Stromal cell of bone marrow (primary cell): ENCODE results near the gene DGKQ.
"Not testable (repeated sequence)": the region's sequence is repeated elsewhere in the genome, so short reads cannot be mapped to it uniquely, and the experiment has no call there.

Experiments
- DNase-seq: peaks from one replicate; pipeline ENCODE4 v3.0.0-alpha.2; 2012; ENCODE audit warnings: low read depth

DGKQ gene

DNA sequence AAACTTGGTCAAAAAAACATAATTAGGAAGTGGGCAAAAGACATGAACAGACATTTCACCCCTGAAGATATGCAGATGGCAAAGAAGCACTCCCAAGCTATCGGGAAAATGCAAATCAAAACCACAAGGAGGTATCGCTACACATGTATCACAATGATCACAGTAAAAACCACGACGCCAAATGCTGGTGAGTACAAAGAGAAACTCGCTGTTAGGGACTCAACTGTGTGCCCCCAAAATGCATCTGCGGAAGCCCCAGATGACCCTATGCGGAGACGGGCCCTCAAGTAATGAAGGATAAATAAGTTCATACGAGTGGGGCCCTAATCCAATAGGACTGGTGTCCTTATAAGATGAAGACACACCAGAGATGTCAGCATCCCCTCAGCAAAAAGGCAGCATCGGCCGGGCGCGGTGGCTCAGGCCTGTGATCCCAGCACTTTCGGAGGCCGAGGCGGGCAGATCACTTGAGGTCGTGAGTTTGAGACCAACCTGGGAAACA, 51.5 kb downstream of the DGKQ start:
- no peak for DNase-seq

DNA sequence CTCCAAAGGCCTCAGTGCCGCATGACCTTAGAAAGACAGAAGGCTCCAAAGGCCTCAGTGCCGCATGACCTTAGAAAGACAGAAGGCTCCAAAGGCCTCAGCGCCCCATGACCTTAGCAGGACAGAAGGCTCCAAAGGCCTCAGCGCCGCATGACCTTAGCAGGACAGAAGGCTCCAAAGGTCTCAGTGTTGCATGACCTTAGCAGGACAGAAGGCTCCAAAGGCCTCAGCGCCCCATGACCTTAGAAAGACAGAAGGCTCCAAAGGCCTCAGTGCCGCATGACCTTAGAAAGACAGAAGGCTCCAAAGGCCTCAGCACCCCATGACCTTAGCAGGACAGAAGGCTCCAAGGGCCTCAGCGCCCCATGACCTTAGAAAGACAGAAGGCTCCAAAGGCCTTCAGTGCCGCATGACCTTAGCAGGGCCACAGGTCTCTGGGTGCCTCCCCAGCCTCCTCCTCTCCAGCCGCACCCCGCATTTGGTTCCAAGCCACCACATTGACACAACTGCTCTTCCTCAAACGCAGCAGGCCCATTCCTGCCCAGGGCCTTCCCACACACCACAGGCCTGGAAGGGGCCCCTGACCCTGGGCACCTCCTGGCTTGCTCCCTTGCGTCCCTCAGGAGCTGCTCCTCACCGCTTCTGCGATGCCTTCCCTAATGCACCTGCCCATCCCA, 54.2 kb downstream of the DGKQ start:
- not testable (repeated sequence) for DNase-seq

DNA sequence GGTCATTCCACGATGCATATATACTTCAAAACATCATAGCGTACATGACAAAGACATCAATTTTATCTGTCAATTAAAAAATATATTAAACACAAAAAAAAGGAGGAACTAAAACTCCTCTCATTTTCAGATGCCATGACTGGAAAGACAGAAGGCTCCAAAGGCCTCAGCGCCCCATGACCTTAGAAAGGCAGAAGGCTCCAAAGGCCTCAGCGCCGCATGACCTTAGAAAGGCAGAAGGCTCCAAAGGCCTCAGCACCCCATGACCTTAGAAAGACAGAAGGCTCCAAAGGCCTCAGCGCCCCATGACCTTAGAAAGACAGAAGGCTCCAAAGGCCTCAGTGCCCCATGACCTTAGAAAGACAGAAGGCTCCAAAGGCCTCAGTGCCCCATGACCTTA, 54.8 kb downstream of the DGKQ start:
- not testable (repeated sequence) for DNase-seq

DNA sequence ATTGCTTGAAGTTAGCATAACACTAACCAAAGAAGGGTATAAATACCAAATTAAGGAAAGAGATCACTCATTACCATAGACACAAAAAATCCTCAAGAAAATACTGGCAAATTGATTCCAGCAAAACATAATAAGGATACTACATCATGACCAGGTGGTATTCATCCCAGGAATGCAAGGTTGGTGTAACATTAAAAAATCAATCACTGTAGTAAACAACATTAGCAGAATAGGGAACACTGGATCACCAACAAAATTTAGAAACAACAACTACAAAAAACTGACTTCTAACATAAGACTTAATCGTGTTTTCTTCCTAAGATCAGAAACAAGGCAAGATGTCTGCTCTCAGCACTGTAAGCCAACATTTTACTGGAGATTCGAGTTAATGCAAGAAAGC, 55.4 kb downstream of the DGKQ start:
- no peak for DNase-seq

DNA sequence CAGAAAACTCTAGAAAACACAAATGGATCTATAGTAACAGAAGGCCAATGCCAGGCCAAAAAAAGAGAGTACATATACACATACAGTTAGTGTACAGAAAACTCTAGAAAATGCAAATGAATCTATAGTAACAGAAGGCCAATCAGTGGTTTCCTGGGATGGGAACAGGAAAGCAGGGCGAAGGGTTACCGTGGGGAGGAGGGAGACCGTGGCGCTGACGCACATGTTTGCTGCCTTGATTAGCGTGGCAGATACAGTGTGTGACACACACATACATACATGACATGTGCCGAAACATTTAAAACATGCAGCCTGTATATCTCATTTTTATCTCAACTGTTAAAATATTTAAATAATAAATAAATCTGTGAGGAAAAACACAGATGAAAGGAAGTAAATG, 55.9 kb downstream of the DGKQ start:
- DNase-seq = no peak

DNA sequence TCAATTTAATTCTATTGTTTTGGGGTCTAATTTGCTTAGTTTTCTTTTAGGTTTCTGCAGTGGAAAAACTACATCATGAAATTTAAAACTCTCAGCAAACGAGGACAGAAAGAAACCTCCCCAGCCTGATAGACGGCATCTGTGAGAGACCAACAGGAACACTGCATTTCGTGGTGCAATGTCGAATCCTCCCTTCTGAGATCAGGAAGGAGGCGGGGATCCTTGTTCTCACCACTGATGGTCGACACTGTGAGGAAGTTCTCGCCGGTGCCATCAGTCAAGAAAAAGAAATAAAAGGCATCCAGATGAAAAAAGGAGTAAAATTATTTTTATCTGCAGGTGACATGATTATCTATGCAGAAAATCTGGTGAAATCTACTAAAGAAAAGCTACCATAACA, 57.8 kb downstream of the DGKQ start:
- no peak for DNase-seq

DNA sequence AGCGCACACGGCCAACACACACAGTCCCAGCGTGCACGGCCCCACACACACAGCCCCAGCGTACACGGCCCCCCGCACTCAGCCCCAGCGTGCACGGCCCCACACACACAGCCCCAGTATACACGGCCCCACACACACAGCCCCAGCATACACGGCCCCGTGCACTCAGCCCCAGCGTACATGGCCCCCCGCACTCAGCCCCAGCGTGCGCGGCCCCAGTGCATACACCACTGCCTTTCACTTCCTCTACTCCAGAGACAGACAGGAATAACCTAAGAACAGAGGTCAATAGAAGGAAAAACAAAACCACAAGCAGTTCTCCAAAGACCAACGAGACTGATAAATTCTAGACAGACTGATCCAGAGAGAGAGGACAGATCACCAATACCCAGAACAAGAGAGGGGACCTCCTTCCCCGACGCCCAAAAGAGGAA, 58.3 kb downstream of the DGKQ start:
- DNase-seq = no peak

DNA sequence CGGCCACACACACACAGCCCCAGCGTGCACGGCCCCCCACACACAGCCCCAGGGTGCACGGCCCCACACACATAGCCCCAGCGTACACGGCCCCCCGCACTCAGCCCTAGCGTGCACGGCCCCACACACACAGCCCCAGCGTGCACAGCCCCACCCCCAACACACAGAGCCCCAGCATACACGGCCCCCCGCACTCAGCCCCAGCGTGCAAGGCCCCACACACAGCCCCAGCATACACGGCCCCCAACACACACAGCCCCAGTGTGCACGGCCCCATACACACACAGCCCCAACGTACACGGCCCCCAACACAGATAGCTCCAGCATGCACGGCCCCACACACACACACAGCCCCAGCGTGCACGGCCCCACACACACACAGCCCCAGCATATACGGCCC, 58.8 kb downstream of the DGKQ start:
- no peak for DNase-seq

DNA sequence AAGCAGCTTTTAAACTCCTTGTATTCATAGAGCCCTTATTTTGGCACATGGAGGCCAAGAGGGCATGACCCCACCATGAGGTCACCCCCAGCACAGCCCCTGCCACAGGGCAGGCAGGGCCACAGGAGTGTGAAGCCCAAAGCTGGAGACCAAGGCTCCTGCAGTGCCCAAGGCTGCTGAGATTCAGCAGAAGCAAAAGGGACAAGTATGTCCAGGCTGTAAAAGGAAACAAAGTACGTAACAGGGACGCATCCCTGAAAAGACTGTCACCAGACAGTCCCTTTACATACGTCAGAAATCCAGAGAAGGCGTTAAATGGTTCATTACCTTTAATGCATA, 60.1 kb downstream of the DGKQ start:
- no peak for DNase-seq

DNA sequence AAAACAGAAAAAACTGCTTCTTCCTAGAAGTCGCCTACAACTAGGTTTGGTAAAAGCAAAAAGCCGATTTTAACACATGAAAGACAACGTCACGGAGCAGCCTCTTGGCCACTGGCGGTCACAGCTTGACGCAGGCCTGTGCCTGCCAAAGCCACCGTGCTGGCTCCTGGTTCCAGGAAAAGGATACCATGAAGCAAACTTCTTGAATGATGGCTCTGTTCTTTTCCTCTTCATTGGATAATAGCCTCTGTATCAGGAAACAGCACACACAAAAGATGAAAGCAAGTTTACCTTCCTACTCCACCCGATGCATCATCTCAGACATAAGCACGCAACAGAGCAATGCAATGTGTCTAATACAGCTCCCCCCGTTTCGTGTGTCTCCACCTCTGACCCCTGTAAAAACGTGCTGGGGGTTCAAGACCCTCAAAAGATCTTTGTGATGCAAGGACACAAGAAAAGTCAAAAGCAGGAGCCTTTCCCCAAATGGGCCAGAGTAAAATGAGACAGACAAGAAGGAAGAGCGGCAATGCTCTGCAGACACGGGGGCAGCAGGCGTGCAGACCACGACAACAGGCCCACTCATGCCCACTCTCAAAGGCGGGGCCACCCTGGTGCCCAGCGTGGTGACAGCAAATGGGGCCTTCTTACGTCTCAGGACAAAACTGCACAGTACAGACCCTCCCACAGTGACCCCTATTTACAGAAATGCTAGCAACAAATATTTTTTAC, 60.7 kb downstream of the DGKQ start:
- no peak for DNase-seq

DNA sequence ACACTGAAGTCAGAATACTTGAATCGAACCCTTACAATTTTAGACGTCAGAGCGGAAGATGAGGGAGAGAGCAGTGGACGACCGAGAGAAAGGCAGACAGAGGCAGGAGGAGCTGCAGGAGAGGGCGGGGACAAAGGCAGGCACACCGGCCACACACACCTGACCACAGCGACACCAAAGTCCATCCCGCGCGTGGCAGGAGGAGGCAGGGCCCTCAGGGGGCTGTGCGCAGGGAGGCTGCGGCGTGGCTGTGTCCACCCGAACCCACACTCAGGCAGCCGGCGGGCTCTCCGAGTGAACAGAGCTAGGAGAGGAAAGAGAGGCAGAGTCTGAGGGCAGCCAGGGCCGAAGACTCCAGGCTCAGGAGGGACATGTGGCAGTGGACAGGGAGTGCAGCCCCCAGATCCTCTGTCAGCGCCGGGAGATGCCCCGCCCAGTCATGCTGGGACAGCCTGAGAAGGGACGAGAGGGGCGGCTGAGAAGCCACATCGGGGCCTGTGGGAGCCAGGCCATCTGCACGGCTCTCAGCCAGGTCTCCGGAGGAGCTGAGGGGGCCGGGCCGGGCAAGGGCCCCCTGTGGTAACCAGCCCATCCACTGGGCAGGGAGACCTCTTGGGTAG, 61.4 kb downstream of the DGKQ start:
- DNase-seq = no peak

DNA sequence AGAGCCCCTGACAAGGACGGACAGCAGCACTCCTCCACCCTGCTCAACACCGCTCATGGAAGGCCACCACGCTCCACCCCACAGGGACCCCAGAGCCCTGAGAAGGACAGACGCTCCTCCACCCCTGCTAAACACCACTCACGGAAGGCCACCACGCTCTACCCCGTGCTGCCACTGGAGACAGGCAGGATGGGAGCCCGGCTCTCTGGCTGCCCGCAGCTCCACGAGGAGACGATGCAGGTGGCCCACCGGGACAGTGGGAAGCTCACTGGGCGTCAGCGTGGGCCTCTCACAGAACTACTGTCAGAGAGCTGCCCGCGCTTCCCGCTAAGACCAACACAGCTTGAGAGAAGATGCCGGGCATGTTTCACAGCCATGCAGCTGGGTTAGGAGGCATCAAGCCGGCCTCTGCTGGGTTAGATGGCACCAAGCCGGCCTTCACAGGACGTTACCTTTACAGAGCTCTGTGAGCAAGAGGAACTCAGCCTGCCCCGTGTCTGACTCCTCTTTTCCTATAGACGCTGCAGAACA, 62.1 kb downstream of the DGKQ start:
- DNase-seq = no peak

DNA sequence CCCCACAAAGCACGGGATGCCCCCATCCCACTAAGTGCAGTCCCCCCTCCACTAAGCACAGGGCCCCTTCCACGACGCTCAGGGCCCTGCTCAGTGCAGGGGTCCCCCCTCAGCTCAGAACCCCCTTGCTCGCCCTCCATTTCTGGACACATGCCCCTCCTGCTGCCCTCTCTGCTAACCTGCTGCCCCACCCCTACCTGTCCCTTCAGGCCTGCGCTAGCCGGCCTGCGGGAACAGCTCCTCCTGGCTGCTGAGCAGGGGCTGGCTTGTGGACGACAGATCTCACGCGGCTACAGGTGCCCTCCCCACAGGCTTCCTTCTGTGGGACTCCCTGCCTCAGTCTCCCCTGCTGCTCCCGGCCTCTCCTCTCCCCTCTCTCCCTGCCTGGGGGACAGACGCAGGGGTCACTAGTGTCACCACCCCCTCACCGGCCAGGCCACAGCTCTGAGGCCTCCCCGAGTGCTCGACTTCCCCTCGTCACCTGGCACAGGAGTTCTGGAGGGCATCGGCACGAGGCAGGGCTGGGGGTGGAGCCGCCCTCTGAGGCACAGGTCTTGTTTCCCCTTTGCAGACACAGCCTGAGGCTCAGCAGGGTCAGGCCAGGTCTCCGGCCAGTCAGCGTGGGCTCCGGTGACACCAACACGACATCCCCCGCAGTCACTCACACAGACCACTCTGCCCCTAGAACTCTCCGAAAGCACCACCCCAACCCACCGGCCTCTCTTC, 62.8 kb downstream of the DGKQ start:
- no peak for DNase-seq

DNA sequence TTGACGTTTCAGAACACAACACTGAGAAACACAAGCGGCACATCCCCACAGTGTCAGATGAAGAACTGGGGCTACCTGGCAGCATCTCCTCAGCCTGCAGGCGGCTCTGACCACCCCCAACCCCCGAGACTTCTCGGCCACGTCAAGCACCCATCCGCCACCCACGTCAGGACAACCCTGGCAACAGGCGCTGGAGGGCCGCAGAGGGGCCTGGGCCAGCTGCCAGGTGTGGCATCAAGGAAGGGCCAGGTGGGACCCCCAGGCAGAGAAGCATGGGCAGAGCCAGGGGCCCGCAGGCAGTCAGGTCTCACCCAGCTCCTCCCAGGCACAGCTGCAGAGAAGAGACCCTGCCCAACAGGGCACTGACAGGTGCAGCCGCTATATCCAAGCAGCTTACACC, 63.5 kb downstream of the DGKQ start:
- DNase-seq = no peak

DNA sequence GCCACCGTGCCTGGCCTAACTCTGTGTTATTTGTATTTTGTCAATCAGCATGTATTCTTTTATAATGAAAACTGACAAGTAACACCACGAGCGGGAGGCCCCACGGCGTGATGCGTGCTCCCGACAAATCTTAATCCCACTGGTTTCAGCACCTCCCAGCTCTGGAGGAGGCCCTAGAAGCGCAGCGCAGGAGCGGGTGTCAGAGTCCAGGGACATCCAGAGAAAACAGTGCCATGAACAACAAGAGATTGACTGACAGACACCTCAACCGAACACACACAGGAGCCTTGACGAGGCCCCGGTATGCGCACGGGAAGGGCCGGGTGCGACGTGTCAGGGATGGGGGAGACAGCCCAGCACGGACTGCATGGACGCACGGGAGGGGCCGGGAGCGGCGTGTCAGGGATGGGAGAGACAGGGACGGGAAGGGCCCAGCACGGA, 64.2 kb downstream of the DGKQ start:
- no peak for DNase-seq
